ENCODE data around the gene L3MBTL4. TPM values are rescaled to one million over a fixed set of nuclear protein-coding genes. Genes with fewer than 3 reads are reported as not detected.

The L3MBTL4 gene
- total and polyA plus RNA-seq, 12 donors = 3.9 to 22.6 (median 8.7) TPM

DNA sequence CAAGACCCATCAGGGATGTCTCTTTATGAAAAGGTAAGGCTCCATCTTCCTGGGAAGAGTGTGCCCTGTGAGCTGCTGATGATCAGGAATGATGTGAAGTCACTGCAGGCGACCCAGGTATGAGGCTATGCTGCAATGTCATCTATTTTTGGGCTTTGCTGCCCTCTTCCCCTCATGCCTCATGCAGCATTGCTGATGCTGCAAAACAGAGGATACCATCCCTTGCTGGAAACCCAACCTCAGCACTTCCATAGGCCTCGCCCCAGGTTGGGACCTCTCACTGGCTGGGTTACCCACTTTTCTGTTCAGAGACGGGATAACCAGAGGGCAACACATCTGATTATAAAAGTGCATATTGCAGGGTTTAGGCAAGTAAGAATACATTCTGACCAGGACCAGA, 255.8 kb downstream of the L3MBTL4 start:
- Histone ChIP-seq H3K27ac (no peak overlapping the region), H3K4me3 (no peak overlapping the region), H3K4me1 (replicated peaks in 1 of 2) (no peaks in the 10 kb centered on the region), H3K36me3 (replicated peaks in 1 of 2) (no peaks in the 10 kb centered on the region), H3K27me3 (no peaks in the 10 kb centered on the region), H3K9me3 (replicated peaks in 1 of 3) (no peaks in the 10 kb centered on the region)
- DNase-seq = no peak
- WGBS, 4 donors = 92 to 100% (median 95%) methylated on average over 3 of the region's 3 CpGs
- intact Hi-C loops (cut with DNase I) = no loop called here
- no peak for TF ChIP-seq CTCF (IDR thresholded peaks at IDR 0.05)
- no peak for TF ChIP-seq POLR2A (IDR thresholded peaks at IDR 0.05)

DNA sequence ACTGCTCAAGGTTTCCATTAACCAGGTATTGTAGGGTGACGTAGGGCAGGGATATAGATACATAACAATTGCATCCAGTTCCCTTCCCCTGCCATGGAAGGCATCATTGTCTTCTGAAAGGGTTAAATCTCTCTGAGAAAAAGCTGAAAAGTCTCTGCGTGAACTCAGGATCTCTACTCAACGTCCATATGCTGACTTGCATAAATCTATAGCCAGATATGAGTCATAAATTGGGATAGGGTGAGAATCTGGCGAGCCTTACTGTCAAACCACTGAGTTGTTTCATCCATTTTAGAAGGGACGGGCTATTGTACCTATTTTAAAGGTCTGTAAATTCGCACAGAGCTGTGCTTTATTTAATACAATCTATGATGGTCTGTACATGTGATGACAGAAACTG, 258.3 kb downstream of the L3MBTL4 start:
- 77 to 85% (median 82%) methylated on average over 6 of the region's 6 CpGs for WGBS, 4 donors
- H3K27me3 ChIP-seq = no peaks in the 10 kb centered on the region

DNA sequence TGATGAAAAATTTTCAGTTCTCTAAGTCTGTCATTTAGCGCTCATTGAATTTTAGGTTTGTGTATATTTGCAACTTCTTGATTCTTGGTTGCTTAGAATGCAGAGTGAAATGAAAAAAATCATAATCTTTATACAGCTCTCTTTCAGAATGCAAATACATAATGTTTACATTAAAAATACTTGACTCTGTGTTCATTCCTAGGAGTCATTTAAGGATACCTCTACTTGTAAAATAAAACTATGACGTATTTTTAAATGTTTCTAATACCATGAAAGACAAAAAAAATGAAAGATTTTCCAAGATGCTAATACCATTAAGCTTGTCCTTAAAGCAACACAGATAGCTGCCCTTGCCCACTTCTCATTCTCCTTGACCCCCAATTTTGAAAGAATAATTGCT, 259.0 kb downstream of the L3MBTL4 start:
- Histone ChIP-seq H3K36me3 (replicated peaks in 1 of 2) (no peaks in the 10 kb centered on the region), H3K4me1 (replicated peaks in 1 of 2) (no peaks in the 10 kb centered on the region), H3K9me3 (replicated peaks in 1 of 3) (no peaks in the 10 kb centered on the region), H3K27ac (no peak overlapping the region), H3K4me3 (no peak overlapping the region), H3K27me3 (no peaks in the 10 kb centered on the region)
- TF ChIP-seq POLR2A (IDR thresholded peaks at IDR 0.05) (no peak), CTCF (IDR thresholded peaks at IDR 0.05) (no peak)
- intact Hi-C loops (cut with DNase I) = no loop called here
- WGBS, 4 donors = 90 to 92% (median 91%) methylated on average over 2 of the region's 2 CpGs
- DNase-seq = no peak

More for the DNA sequence above, 258.3 kb downstream of the L3MBTL4 start:
- Histone ChIP-seq H3K27ac (no peak overlapping the region), H3K4me3 (no peak overlapping the region), H3K9me3 (replicated peaks in 1 of 3) (no peaks in the 10 kb centered on the region), H3K4me1 (replicated peaks in 1 of 2) (no peaks in the 10 kb centered on the region), H3K36me3 (replicated peaks in 1 of 2) (no peaks in the 10 kb centered on the region)
- no peak for TF ChIP-seq CTCF (IDR thresholded peaks at IDR 0.05)
- TF ChIP-seq POLR2A (IDR thresholded peaks at IDR 0.05) = no peak
- DNase-seq = no peak
- intact Hi-C loops (cut with DNase I) = no loop called here

GRCh38 chr18:6150430-6150829, 264.3 kb downstream of the L3MBTL4 start:
- Histone ChIP-seq H3K27me3 (no peaks in the 10 kb centered on the region), H3K9me3 (replicated peaks in 1 of 3) (no peaks in the 10 kb centered on the region), H3K4me3 (no peak overlapping the region), H3K4me1 (replicated peaks in 1 of 2) (no peaks in the 10 kb centered on the region), H3K27ac (no peak overlapping the region), H3K36me3 (replicated peaks in 1 of 2) (no peaks in the 10 kb centered on the region)
- DNase-seq = no peak
- intact Hi-C loops (cut with DNase I) = no loop called here
- TF ChIP-seq POLR2A (IDR thresholded peaks at IDR 0.05) (no peak), CTCF (IDR thresholded peaks at IDR 0.05) (no peak)
- 86 to 92% (median 90%) methylated on average over 3 of the region's 3 CpGs for WGBS, 4 donors

All from adrenal gland (tissue), 12 donors.